HepG2 (cell line): ENCODE results near the gene TOP2A. TPM values are rescaled to one million over a fixed set of nuclear protein-coding genes. Genes with fewer than 3 reads are reported as not detected.

ENCODE experiments used
- CAMTA2 ChIP-seq: sonication (generic); formaldehyde crosslinking; IDR thresholded peaks from 2 replicates; pipeline ENCODE4 v1.4.0; 2020; ENCODE audit warnings: mild to moderate bottlenecking, missing genetic modification reagents, borderline replicate concordance
- HOXA7 ChIP-seq: sonication (generic); formaldehyde crosslinking; IDR thresholded peaks from 2 replicates; pipeline ENCODE4 v1.8.1; 2022; ENCODE audit warnings: mild to moderate bottlenecking, missing genetic modification reagents, moderate library complexity
- KLF15 ChIP-seq: sonication (generic); formaldehyde crosslinking; IDR thresholded peaks from 2 replicates; pipeline ENCODE4 v1.8.1; 2023; ENCODE audit warnings: borderline replicate concordance, mild to moderate bottlenecking, inconsistent platforms, missing genetic modification reagents, mixed read lengths
- PPARG ChIP-seq: conservative IDR thresholded peaks from 2 replicates; pipeline ENCODE4 v1.6.1; 2016; ENCODE audit warnings: missing biosample characterization, missing genetic modification reagents
- ZBTB20 ChIP-seq: sonication (generic); formaldehyde crosslinking; IDR thresholded peaks from 2 replicates; pipeline ENCODE4 v1.8.1; 2023; ENCODE audit warnings: missing genetic modification reagents, low read depth, mild to moderate bottlenecking, borderline replicate concordance
- ZBTB7B ChIP-seq: sonication (generic); formaldehyde crosslinking; IDR thresholded peaks from 2 replicates; pipeline ENCODE4 v1.4.0; 2020; ENCODE audit warnings: missing genetic modification reagents
- ZNF317 ChIP-seq: sonication (generic); formaldehyde crosslinking; IDR thresholded peaks from 2 replicates; pipeline ENCODE4 v1.5.0; 2020; ENCODE audit warnings: mild to moderate bottlenecking, missing genetic modification reagents
- ZNF720 ChIP-seq: sonication (generic); formaldehyde crosslinking; IDR thresholded peaks from 2 replicates; pipeline ENCODE4 v1.4.0; 2020; ENCODE audit warnings: missing genetic modification reagents
- polyA plus RNA-seq, 8 experiments: library from polyadenylated mRNA; depleted of rRNA in 3 of 8; stranded (reverse) in 7 of 8; unstranded in 1 of 8; fragments of >200 nt; fragmentation: Illumina TruSeq in 4 of 8; extraction: Trizol in 4 of 8; gene quantifications; 2 replicates each; pipeline versions ENCODE4 v1.2.1 to v1.2.3, GENCODE V29; 2011 to 2016; ENCODE audit warnings: low read depth in 4 of 8, missing spikeins in 1 of 8, mixed read lengths in 1 of 8; ENCODE audit not compliant: insufficient read depth in 1 of 8
- total RNA-seq, 5 experiments: library from RNA; depleted of rRNA; stranded (reverse); fragments of >200 nt; fragmentation: Illumina TruSeq; extraction: Trizol; gene quantifications; 2 replicates each; pipeline ENCODE4 v1.2.3, GENCODE V29; 2016; ENCODE audit warnings: low read depth in 1 of 5
- TF ChIP-seq, protein P1 (sequence below): IDR thresholded peaks from 2 replicates; pipeline ENCODE4 v1.6.1; 2016; ENCODE audit warnings: mild to moderate bottlenecking
- TF ChIP-seq, protein P2 (sequence below): sonication (generic); formaldehyde crosslinking; IDR thresholded peaks from 2 replicates; pipeline ENCODE4 v1.4.0; 2020; ENCODE audit warnings: missing genetic modification reagents
- TF ChIP-seq, protein P3 (sequence below): sonication (generic); formaldehyde crosslinking; IDR thresholded peaks from 2 replicates; pipeline ENCODE4 v1.4.0; 2020; ENCODE audit warnings: missing genetic modification reagents, borderline replicate concordance
- TF ChIP-seq, protein P4 (sequence below): sonication (generic); formaldehyde crosslinking; IDR thresholded peaks from 2 replicates; pipeline ENCODE4 v1.4.0; 2020; ENCODE audit warnings: mild to moderate bottlenecking, low read depth, missing genetic modification reagents
- TF ChIP-seq, protein P5 (sequence below): sonication (generic); formaldehyde crosslinking; IDR thresholded peaks from 2 replicates; pipeline ENCODE4 v1.9.0; 2021; ENCODE audit warnings: mild to moderate bottlenecking, missing genetic modification reagents

Gene TOP2A
- total and polyA plus RNA-seq, 2 of the 13 experiments (the other 11 are each of a cell fraction or from before 2014, with no cell fraction given): 108 to 327 TPM

DNA sequence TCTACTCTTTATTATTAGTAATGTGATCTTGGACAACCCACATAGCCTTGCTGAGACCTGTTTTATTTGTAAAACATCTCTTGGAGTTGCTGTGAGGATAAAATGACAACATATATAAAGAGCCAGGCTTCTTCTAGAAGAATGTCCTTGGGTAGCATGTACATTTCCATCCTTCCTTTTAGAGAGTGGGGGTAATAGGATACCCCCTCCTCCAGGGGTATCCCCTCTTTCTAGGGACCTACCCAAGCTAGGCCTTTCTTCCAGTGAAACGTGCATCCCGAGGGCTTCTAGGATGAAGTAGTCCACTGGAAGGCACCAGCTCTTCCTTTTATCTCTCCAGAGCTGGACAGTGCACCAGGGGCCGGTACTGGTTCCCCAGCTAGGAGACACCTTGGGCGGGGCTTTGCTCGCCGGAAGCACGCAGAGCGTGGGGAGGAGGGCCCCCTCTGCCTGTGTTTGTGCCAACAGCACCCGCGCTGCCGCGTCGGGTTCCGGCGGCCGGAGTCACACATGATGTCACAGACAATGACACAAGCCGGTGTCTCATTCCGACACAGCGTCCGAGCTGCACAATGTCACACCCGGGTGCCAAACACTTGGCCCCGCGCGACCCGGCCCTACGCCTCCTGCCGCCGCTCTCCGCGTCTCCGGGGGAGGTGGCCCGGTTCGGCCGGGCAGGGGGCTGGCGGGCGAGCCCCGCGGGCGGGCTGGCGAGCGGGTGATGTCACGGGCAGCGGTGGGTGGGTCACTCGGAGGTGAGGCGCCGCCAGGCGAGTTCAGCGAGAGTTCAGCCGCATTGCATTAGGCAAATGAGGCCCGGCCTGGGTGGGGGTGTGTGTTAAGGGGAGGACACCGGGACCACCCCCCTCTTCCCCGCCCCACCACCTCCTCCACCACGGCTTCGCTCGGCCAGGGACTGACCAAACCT is 76.6 kb downstream of the TOP2A start (continued):
- TF ChIP-seq, protein P1, sequence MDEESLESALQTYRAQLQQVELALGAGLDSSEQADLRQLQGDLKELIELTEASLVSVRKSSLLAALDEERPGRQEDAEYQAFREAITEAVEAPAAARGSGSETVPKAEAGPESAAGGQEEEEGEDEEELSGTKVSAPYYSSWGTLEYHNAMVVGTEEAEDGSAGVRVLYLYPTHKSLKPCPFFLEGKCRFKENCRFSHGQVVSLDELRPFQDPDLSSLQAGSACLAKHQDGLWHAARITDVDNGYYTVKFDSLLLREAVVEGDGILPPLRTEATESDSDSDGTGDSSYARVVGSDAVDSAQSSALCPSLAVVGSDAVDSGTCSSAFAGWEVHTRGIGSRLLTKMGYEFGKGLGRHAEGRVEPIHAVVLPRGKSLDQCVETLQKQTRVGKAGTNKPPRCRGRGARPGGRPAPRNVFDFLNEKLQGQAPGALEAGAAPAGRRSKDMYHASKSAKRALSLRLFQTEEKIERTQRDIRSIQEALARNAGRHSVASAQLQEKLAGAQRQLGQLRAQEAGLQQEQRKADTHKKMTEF (CRISPR knock-in tag): peak; percentile 72; the same call in 1 of the 2 replicates
- TF ChIP-seq, protein P2, sequence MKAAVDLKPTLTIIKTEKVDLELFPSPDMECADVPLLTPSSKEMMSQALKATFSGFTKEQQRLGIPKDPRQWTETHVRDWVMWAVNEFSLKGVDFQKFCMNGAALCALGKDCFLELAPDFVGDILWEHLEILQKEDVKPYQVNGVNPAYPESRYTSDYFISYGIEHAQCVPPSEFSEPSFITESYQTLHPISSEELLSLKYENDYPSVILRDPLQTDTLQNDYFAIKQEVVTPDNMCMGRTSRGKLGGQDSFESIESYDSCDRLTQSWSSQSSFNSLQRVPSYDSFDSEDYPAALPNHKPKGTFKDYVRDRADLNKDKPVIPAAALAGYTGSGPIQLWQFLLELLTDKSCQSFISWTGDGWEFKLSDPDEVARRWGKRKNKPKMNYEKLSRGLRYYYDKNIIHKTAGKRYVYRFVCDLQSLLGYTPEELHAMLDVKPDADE: 0 out of 2 replicates have a peak, but pooled peaks have one; percentile 75
- TF ChIP-seq KLF15 (CRISPR knock-in tag) (peak; percentile 38; the same call in 1 of the 2 replicates), PPARG (CRISPR knock-in tag) (peak; percentile 52; the same call in 1 of the 2 replicates), HOXA7 (CRISPR knock-in tag) (no peak), ZBTB20 (CRISPR knock-in tag) (peak; percentile 58; the same call in 1 of the 2 replicates), ZBTB7B (peak; percentile 69; the same call in 1 of the 2 replicates), ZNF720 (CRISPR knock-in tag) (no peak), CAMTA2 (CRISPR knock-in tag) (no peak), ZNF317 (0 out of 2 replicates have a peak, but pooled peaks have one; percentile 47)
- TF ChIP-seq, protein P3, sequence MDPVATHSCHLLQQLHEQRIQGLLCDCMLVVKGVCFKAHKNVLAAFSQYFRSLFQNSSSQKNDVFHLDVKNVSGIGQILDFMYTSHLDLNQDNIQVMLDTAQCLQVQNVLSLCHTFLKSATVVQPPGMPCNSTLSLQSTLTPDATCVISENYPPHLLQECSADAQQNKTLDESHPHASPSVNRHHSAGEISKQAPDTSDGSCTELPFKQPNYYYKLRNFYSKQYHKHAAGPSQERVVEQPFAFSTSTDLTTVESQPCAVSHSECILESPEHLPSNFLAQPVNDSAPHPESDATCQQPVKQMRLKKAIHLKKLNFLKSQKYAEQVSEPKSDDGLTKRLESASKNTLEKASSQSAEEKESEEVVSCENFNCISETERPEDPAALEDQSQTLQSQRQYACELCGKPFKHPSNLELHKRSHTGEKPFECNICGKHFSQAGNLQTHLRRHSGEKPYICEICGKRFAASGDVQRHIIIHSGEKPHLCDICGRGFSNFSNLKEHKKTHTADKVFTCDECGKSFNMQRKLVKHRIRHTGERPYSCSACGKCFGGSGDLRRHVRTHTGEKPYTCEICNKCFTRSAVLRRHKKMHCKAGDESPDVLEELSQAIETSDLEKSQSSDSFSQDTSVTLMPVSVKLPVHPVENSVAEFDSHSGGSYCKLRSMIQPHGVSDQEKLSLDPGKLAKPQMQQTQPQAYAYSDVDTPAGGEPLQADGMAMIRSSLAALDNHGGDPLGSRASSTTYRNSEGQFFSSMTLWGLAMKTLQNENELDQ (CRISPR knock-in tag): 0 out of 2 replicates have a peak, but pooled peaks have one; percentile 33
- TF ChIP-seq, protein P4, sequence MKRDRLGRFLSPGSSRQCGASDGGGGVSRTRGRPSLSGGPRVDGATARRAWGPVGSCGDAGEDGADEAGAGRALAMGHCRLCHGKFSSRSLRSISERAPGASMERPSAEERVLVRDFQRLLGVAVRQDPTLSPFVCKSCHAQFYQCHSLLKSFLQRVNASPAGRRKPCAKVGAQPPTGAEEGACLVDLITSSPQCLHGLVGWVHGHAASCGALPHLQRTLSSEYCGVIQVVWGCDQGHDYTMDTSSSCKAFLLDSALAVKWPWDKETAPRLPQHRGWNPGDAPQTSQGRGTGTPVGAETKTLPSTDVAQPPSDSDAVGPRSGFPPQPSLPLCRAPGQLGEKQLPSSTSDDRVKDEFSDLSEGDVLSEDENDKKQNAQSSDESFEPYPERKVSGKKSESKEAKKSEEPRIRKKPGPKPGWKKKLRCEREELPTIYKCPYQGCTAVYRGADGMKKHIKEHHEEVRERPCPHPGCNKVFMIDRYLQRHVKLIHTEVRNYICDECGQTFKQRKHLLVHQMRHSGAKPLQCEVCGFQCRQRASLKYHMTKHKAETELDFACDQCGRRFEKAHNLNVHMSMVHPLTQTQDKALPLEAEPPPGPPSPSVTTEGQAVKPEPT: peak; percentile 26; the same call in 1 of the 2 replicates
- TF ChIP-seq, protein P5, sequence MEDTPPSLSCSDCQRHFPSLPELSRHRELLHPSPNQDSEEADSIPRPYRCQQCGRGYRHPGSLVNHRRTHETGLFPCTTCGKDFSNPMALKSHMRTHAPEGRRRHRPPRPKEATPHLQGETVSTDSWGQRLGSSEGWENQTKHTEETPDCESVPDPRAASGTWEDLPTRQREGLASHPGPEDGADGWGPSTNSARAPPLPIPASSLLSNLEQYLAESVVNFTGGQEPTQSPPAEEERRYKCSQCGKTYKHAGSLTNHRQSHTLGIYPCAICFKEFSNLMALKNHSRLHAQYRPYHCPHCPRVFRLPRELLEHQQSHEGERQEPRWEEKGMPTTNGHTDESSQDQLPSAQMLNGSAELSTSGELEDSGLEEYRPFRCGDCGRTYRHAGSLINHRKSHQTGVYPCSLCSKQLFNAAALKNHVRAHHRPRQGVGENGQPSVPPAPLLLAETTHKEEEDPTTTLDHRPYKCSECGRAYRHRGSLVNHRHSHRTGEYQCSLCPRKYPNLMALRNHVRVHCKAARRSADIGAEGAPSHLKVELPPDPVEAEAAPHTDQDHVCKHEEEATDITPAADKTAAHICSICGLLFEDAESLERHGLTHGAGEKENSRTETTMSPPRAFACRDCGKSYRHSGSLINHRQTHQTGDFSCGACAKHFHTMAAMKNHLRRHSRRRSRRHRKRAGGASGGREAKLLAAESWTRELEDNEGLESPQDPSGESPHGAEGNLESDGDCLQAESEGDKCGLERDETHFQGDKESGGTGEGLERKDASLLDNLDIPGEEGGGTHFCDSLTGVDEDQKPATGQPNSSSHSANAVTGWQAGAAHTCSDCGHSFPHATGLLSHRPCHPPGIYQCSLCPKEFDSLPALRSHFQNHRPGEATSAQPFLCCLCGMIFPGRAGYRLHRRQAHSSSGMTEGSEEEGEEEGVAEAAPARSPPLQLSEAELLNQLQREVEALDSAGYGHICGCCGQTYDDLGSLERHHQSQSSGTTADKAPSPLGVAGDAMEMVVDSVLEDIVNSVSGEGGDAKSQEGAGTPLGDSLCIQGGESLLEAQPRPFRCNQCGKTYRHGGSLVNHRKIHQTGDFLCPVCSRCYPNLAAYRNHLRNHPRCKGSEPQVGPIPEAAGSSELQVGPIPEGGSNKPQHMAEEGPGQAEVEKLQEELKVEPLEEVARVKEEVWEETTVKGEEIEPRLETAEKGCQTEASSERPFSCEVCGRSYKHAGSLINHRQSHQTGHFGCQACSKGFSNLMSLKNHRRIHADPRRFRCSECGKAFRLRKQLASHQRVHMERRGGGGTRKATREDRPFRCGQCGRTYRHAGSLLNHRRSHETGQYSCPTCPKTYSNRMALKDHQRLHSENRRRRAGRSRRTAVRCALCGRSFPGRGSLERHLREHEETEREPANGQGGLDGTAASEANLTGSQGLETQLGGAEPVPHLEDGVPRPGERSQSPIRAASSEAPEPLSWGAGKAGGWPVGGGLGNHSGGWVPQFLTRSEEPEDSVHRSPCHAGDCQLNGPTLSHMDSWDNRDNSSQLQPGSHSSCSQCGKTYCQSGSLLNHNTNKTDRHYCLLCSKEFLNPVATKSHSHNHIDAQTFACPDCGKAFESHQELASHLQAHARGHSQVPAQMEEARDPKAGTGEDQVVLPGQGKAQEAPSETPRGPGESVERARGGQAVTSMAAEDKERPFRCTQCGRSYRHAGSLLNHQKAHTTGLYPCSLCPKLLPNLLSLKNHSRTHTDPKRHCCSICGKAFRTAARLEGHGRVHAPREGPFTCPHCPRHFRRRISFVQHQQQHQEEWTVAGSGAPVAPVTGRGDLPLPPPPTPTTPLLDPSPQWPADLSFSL (CRISPR knock-in tag): 0 out of 2 replicates have a peak, but pooled peaks have one; percentile 23
